Measurements from ENCODE around the gene NISCH.

GRCh38 chr3:52469001-52469400 lies 13.6 kb downstream of the NISCH start:
- TF ChIP-seq EZH2 (IDR thresholded peaks at IDR 0.05; ENCODE audit: borderline replicate concordance, insufficient read depth, low read depth, low read length, poor library complexity, severe bottlenecking): no peak
- no peak for TF ChIP-seq CTCF (IDR thresholded peaks at IDR 0.05)
